Testis (tissue), 2 donors: ENCODE measurements around the gene POLDIP3.
"Not testable (repeated sequence)": the region's sequence is repeated elsewhere in the genome, so short reads cannot be mapped to it uniquely, and the experiment has no call there.

ENCODE experiments used
- CTCF ChIP-seq, 3 experiments: fragments of 450-650 bp in 2 of 3; fragments of 200-600 bp in 1 of 3; sonication (generic) in 1 of 3; IDR thresholded peaks; one replicate each; pipeline ENCODE4 v1.5.1; 2016 to 2019; ENCODE audit warnings: antibody characterized with exemption in 3 of 3, mild to moderate bottlenecking in 2 of 3, moderate library complexity in 1 of 3
- POLR2A ChIP-seq: fragments of 450-650 bp; IDR thresholded peaks from one replicate; pipeline ENCODE4 v1.6.1; 2017; ENCODE audit warnings: antibody characterized with exemption, mild to moderate bottlenecking, moderate library complexity

GRCh38 chr22:42567950-42568349 lies 46.7 kb downstream of the POLDIP3 start:
- TF ChIP-seq CTCF (IDR thresholded peaks at IDR 0.05); POLR2A: not testable (repeated sequence)
